Neural progenitor cell (in vitro differentiated cells): ENCODE data around the gene STEAP1B. TPM values are rescaled to one million over a fixed set of nuclear protein-coding genes. Genes with fewer than 3 reads are reported as not detected.
"Not testable (repeated sequence)": the region's sequence is repeated elsewhere in the genome, so short reads cannot be mapped to it uniquely, and the experiment has no call there.

Source experiments
- DNase-seq: peaks from one replicate; pipeline ENCODE4 v3.0.0-alpha.2; 2016; ENCODE audit warnings: low spot score
- H2AFZ ChIP-seq: fragments of 200-600 bp; sonication (generic); replicated peaks from 2 replicates; pipeline ENCODE4 v1.6.1; 2016; ENCODE audit warnings: antibody characterized with exemption
- H3F3A ChIP-seq: fragments of 200-600 bp; sonication (generic); 2 replicates; pipeline ENCODE4 v1.6.1; 2016; ENCODE audit warnings: antibody characterized with exemption, low read depth
- H3K27ac ChIP-seq: fragments of 200-600 bp; sonication (generic); 2 replicates; pipeline ENCODE4 v1.5.1; 2016; ENCODE audit warnings: mild to moderate bottlenecking
- H3K27me3 ChIP-seq: fragments of 200-600 bp; sonication (generic); 2 replicates; pipeline ENCODE4 v1.6.1; 2016; ENCODE audit warnings: mild to moderate bottlenecking, moderate library complexity
- H3K36me3 ChIP-seq: fragments of 200-600 bp; sonication (generic); 2 replicates; pipeline ENCODE4 v1.5.1; 2016
- H3K4me1 ChIP-seq: fragments of 200-600 bp; sonication (generic); 2 replicates; pipeline ENCODE4 v1.6.1; 2016; ENCODE audit warnings: mixed run types
- H3K4me2 ChIP-seq: fragments of 200-600 bp; sonication (generic); 2 replicates; pipeline ENCODE4 v1.6.1; 2016
- H3K4me3 ChIP-seq: fragments of 200-600 bp; sonication (generic); 2 replicates; pipeline ENCODE4 v1.5.1; 2016
- H3K79me2 ChIP-seq: fragments of 200-600 bp; sonication (generic); 2 replicates; pipeline ENCODE4 v1.6.1; 2016; ENCODE audit warnings: low read depth
- H3K9ac ChIP-seq: fragments of 200-600 bp; sonication (generic); 2 replicates; pipeline ENCODE4 v1.6.1; 2016
- H3K9me3 ChIP-seq: fragments of 200-600 bp; sonication (generic); 2 replicates; pipeline ENCODE4 v1.5.1; 2016; ENCODE audit warnings: low read depth
- H4K20me1 ChIP-seq: fragments of 200-600 bp; sonication (generic); 2 replicates; pipeline ENCODE4 v1.6.1; 2016; ENCODE audit warnings: low read depth
- H3K27ac Mint-ChIP-seq: 3 replicates; pipeline ENCODE4 v1.8.0; 2021; ENCODE audit warnings: mixed read lengths
- H3K27me3 Mint-ChIP-seq: 2 replicates; pipeline ENCODE4 v1.8.0; 2022; ENCODE audit warnings: low read depth, mild to moderate bottlenecking, inconsistent platforms, moderate library complexity, mixed read lengths; ENCODE audit not compliant: insufficient read depth
- H3K36me3 Mint-ChIP-seq: 3 replicates; pipeline ENCODE4 v1.8.0; 2021; ENCODE audit warnings: mixed read lengths
- H3K4me1 Mint-ChIP-seq: 3 replicates; pipeline ENCODE4 v1.8.0; 2021; ENCODE audit warnings: mixed read lengths
- H3K4me3 Mint-ChIP-seq: 3 replicates; pipeline ENCODE4 v1.8.0; 2021; ENCODE audit warnings: mild to moderate bottlenecking, moderate library complexity, mixed read lengths
- H3K9me3 Mint-ChIP-seq: 3 replicates; pipeline ENCODE4 v1.8.0; 2020; ENCODE audit warnings: mixed read lengths
- EZH2 ChIP-seq: fragments of 200-600 bp; sonication (generic); IDR thresholded peaks from 2 replicates; pipeline ENCODE4 v1.6.1; 2017; ENCODE audit warnings: antibody characterized with exemption, mild to moderate bottlenecking, moderate library complexity
- EZH2phosphoT487 ChIP-seq: fragments of 200-600 bp; sonication (generic); IDR thresholded peaks from 2 replicates; pipeline ENCODE4 v1.6.1; 2017; ENCODE audit warnings: antibody characterized with exemption
- total RNA-seq: library from RNA; depleted of rRNA; stranded (reverse); fragments of >200 nt; gene quantifications from 2 replicates; pipeline ENCODE4 v1.2.3, GENCODE V29; 2015; ENCODE audit warnings: low replicate concordance
- TF ChIP-seq, protein P1 (sequence below): fragments of 200-600 bp; sonication (generic); IDR thresholded peaks from 2 replicates; pipeline ENCODE4 v1.5.1; 2017; ENCODE audit warnings: antibody characterized with exemption, mild to moderate bottlenecking

STEAP1B gene
- total RNA-seq, 1 donor from 2014 or later, result 1.6 TPM

DNA sequence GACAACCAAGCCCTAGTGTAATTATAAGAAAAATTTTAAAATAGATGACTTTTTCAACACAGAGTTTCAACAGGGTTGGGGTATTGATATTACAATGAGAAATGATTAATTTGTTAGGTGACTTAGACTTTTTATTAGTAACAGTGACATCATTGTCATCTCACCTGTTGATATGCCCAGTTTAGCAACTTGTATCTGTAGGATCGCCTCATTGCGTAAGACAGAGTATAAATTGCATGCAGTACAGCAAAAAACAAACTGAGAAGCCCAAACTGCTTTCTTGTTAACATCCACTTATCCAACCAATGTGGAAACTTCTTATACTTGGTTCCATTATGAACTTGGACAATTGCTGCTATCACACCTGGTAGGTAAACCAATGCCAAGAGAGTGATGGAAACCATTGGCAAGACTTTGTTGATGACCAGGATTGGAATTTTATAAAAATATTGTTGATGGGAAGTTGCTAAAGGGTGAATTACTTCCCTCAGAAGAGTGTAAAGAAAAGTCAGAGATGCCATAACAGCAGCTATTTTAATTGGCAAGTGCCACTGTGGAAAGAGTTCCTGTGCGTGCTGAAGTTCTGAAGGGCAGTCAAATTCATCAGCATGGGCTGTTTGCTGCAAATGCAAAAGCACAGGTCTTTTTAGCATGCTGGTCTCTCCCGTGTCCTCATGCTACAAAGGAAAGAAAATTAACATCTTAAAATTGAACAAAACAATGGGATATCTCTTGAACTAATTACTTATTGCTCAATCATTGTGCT lies 6.6 kb downstream of the STEAP1B start:
- not testable (repeated sequence) for H3K36me3 Mint-ChIP-seq, H3K27ac ChIP-seq, H3K27ac Mint-ChIP-seq, H3K4me1 Mint-ChIP-seq, H3K4me3 Mint-ChIP-seq, H2AFZ ChIP-seq, H3K36me3 ChIP-seq, H3K27me3 ChIP-seq, DNase-seq, H3K9ac ChIP-seq, H3K4me3 ChIP-seq, H3K9me3 Mint-ChIP-seq, H3K27me3 Mint-ChIP-seq, H4K20me1 ChIP-seq, H3K79me2 ChIP-seq, H3K4me1 ChIP-seq, H3K4me2 ChIP-seq, H3F3A ChIP-seq, H3K9me3 ChIP-seq

DNA sequence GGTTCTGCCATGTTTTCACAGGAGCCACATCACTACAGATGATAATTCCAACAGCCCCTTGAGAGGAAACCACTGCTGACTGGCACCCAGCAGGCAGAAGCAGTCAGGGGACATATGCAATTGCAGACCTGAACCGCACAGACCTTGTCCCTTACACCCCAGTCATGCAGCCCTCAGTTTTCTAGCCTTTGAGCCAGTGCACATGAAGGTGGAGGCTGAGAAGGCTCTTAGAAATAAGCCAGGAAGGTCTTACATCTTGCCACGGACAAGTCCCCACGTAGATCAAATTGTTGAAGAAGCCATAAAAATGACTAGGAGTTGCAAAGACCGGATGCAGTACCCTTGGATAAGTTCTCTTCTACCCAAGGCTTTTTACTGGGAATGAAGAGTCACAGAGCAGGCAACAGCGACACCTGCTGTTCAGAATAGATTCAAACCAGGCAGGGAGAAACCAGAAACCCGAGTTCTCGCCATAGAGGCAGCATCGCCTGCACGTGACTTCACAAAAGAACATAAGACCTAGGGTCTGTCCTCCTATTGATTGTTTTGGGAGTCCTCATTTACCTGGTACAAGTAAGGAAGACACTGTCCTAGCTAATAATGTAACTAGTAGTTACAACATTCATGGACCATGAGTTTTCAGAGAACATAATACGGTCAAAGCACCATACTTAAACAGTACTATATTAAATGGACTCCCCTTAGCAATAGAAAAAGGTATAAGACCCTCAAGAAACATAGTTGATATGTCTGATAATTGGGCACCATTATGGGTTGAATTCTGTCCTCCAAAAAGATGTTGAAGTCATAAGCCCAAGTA lies 11.1 kb downstream of the STEAP1B start:
- H3K27ac Mint-ChIP-seq, result no peak overlapping the region
- Histone ChIP-seq H3K4me3 (no peak overlapping the region), H3K27ac (no peak overlapping the region), H3K9me3 (no peaks in the 10 kb centered on the region), H2AFZ (peak overlapping the region; percentile 73), H3K4me2 (no peak overlapping the region), H3K27me3 (no peaks in the 10 kb centered on the region), H3K9ac (no peak overlapping the region), H3K36me3 (no peaks in the 10 kb centered on the region), H3F3A (no peaks in the 10 kb centered on the region), H3K4me1 (peaks cover 8% of the 10 kb centered on the region), H4K20me1 (no peaks in the 10 kb centered on the region), H3K79me2 (no peaks in the 10 kb centered on the region)
- peak; percentile 82 for DNase-seq
- H3K9me3 Mint-ChIP-seq, result peaks cover 6% of the 10 kb centered on the region
- no peaks in the 10 kb centered on the region for H3K27me3 Mint-ChIP-seq
- H3K36me3 Mint-ChIP-seq, result no peaks in the 10 kb centered on the region
- H3K4me3 Mint-ChIP-seq, result no peak overlapping the region
- TF ChIP-seq, protein P1, sequence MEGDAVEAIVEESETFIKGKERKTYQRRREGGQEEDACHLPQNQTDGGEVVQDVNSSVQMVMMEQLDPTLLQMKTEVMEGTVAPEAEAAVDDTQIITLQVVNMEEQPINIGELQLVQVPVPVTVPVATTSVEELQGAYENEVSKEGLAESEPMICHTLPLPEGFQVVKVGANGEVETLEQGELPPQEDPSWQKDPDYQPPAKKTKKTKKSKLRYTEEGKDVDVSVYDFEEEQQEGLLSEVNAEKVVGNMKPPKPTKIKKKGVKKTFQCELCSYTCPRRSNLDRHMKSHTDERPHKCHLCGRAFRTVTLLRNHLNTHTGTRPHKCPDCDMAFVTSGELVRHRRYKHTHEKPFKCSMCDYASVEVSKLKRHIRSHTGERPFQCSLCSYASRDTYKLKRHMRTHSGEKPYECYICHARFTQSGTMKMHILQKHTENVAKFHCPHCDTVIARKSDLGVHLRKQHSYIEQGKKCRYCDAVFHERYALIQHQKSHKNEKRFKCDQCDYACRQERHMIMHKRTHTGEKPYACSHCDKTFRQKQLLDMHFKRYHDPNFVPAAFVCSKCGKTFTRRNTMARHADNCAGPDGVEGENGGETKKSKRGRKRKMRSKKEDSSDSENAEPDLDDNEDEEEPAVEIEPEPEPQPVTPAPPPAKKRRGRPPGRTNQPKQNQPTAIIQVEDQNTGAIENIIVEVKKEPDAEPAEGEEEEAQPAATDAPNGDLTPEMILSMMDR, result peak; percentile 93
- TF ChIP-seq EZH2, result no peak
- H3K4me1 Mint-ChIP-seq, result peaks cover 9% of the 10 kb centered on the region

DNA sequence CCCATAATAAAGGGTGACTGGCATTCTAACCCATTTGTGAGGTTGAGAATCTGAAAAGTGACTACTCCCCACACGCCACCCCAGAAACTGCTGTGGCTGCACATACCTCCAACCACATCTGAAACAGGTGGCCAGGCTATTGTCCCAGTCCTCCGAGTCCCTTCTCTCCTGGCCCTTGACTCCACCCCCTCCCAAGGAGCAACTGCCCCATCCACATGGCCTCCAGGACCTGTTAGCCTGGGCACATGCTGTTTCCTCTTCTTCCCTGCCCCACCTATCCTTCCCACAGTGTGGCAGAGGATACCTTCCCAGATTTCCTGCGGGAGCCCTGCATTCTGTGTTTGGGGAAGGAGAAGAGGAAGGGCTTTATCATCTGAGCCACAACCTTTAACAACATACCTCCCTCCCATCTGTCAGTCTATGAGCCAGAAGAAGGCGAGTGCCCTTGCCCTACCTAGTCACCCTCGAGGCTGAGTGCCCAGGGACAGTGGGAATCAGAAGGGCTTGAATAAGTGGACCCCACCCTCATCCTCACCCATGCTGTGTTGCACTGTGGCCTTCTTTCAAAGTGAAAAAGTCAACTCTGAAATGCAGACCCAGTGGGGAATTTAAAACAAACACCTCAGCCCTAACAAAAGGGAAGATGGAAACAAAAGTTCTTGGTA lies 11.9 kb downstream of the STEAP1B start:
- Histone ChIP-seq H3K79me2 (no peaks in the 10 kb centered on the region), H3K4me3 (no peak overlapping the region), H3K9me3 (no peaks in the 10 kb centered on the region), H3K9ac (no peak overlapping the region), H4K20me1 (no peaks in the 10 kb centered on the region), H3K36me3 (no peaks in the 10 kb centered on the region), H3K27me3 (no peaks in the 10 kb centered on the region), H3K27ac (no peak overlapping the region), H3F3A (no peaks in the 10 kb centered on the region), H2AFZ (peak overlapping the region; percentile 73), H3K4me1 (peaks cover 8% of the 10 kb centered on the region), H3K4me2 (no peak overlapping the region)
- no peak for DNase-seq
- Mint-ChIP-seq H3K9me3 (peaks cover 6% of the 10 kb centered on the region), H3K27ac (no peak overlapping the region), H3K27me3 (no peaks in the 10 kb centered on the region), H3K4me3 (no peak overlapping the region), H3K36me3 (no peaks in the 10 kb centered on the region), H3K4me1 (peaks cover 9% of the 10 kb centered on the region)
- TF ChIP-seq, protein P1, result no peak
- TF ChIP-seq EZH2 (no peak), EZH2phosphoT487 (no peak)
